Tibial nerve (tissue), 4 donors: ENCODE measurements around the gene EPB41L4A. TPM values are rescaled to one million over a fixed set of nuclear protein-coding genes. Genes with fewer than 3 reads are reported as not detected.

Experiments used
- DNase-seq, 2 donors: peaks; one replicate each; pipeline ENCODE4 v3.0.0-alpha.2; 2019; ENCODE audit warnings: low spot score in 2 of 2
- H3K27ac ChIP-seq, 4 donors: fragments of 200-600 bp; sonication (generic) in 3 of 4; one replicate each; pipeline ENCODE4 v1.5.1; 2017 to 2019; ENCODE audit warnings: mild to moderate bottlenecking in 1 of 4
- H3K27me3 ChIP-seq, 2 donors: fragments of 200-600 bp; sonication (generic) in 1 of 2; one replicate each; pipeline versions ENCODE4 v1.5.1 to v1.6.0; 2017 to 2019
- H3K36me3 ChIP-seq, 3 donors: fragments of 200-600 bp; sonication (generic); one replicate each; pipeline ENCODE4 v1.5.1; 2018 to 2019
- H3K4me1 ChIP-seq, 4 donors: fragments of 200-600 bp; sonication (generic) in 3 of 4; one replicate each; pipeline ENCODE4 v1.5.1; 2017 to 2019
- H3K4me3 ChIP-seq, 4 donors: fragments of 200-600 bp; sonication (generic) in 3 of 4; one replicate each; pipeline ENCODE4 v1.5.1; 2017 to 2019; ENCODE audit warnings: mild to moderate bottlenecking in 1 of 4, moderate library complexity in 1 of 4
- H3K9me3 ChIP-seq, 4 donors: fragments of 200-600 bp; sonication (generic) in 3 of 4; one replicate each; pipeline ENCODE4 v1.5.1; 2017 to 2019
- EP300 ChIP-seq, 2 donors: sonication (generic); formaldehyde crosslinking; IDR thresholded peaks; one replicate each; pipeline ENCODE4 v1.6.1; 2017; ENCODE audit warnings: antibody characterized with exemption in 2 of 2, mild to moderate bottlenecking in 1 of 2
- POLR2A ChIP-seq, 2 donors: fragments of 450-650 bp; IDR thresholded peaks; one replicate each; pipeline ENCODE4 v1.6.1; 2017; ENCODE audit warnings: antibody characterized with exemption in 2 of 2, mild to moderate bottlenecking in 2 of 2, moderate library complexity in 2 of 2
- WGBS, 2 donors: methylation state at CpG; one replicate each; pipeline ENCODE4 v1.1.5; 2018; 5-methylcytosine and 5-hydroxymethylcytosine counted together
- total RNA-seq, 4 donors: library from RNA; depleted of rRNA; stranded (reverse); fragments of >200 nt; gene quantifications; one replicate each; pipeline ENCODE4 v1.1.0, GENCODE V29; 2016
- TF ChIP-seq, protein P1 (sequence below), 5 experiments: fragments of 200-600 bp in 3 of 5; fragments of 450-650 bp in 2 of 5; sonication (generic) in 3 of 5; IDR thresholded peaks; one replicate each; pipeline ENCODE4 v1.5.1; 2016 to 2019; ENCODE audit warnings: antibody characterized with exemption in 5 of 5, mild to moderate bottlenecking in 3 of 5, moderate library complexity in 2 of 5

The EPB41L4A gene
- total RNA-seq, 4 donors from 2014 or later, result 10.6 to 38.1 (median 14.4) TPM

DNA sequence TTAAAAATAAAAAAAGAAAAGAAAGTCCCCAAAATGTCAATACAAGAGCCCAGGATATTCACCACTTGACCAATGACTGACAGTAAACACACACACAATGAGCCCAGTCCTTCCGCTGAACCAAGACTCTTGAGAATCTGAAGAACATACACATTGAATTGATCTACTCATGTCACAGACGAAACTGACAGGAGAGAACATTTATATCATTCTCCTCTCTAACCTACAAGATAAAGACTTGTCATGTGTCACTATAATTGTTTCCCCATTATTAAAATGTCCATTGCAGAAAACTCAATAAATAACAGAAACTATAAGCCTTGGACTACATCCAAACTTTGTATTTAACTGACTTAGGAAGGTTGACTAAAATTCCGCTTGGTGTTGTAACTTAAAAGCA is 296.7 kb downstream of the EPB41L4A start:
- Histone ChIP-seq H3K4me3 (no peak overlapping the region), H3K4me1 (no peaks in the 10 kb centered on the region), H3K36me3 (no peaks in the 10 kb centered on the region), H3K27me3 (no peaks in the 10 kb centered on the region), H3K27ac (no peak overlapping the region), H3K9me3 (peaks cover 0 to 11% (median 0%) of the 10 kb centered on the region in 4 donors)
- 91 to 93% methylated on average over 3 of the region's 3 CpGs for WGBS, 2 donors
- TF ChIP-seq EP300 (IDR thresholded peaks at IDR 0.05), result no peak
- TF ChIP-seq POLR2A (IDR thresholded peaks at IDR 0.05), result no peak
- TF ChIP-seq, protein P1, sequence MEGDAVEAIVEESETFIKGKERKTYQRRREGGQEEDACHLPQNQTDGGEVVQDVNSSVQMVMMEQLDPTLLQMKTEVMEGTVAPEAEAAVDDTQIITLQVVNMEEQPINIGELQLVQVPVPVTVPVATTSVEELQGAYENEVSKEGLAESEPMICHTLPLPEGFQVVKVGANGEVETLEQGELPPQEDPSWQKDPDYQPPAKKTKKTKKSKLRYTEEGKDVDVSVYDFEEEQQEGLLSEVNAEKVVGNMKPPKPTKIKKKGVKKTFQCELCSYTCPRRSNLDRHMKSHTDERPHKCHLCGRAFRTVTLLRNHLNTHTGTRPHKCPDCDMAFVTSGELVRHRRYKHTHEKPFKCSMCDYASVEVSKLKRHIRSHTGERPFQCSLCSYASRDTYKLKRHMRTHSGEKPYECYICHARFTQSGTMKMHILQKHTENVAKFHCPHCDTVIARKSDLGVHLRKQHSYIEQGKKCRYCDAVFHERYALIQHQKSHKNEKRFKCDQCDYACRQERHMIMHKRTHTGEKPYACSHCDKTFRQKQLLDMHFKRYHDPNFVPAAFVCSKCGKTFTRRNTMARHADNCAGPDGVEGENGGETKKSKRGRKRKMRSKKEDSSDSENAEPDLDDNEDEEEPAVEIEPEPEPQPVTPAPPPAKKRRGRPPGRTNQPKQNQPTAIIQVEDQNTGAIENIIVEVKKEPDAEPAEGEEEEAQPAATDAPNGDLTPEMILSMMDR (IDR thresholded peaks at IDR 0.05), result no peak
- no peak for DNase-seq

DNA sequence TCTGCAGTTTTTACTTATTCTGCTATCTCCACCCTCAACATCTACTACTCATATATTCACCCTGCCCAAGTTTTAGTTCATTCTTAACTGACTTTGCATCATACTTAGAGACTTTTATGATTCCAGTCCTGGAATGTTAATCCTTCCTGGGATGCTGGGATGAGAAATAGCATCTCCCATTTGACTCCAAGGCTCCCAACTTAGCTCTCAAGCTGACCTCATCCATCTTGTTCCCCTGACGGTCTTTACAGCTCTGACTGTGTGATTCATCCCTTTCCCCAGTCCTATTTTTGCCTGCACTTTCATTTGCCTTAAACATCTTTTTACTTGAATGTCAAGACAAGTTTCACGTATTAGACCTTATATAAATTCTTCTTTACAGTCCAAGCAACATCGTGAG is 297.8 kb downstream of the EPB41L4A start:
- WGBS, 2 donors, result 84% methylated on average over 3 of the region's 3 CpGs
- TF ChIP-seq EP300 (IDR thresholded peaks at IDR 0.05), result no peak
- TF ChIP-seq, protein P1 (IDR thresholded peaks at IDR 0.05), result no peak
- no peak for TF ChIP-seq POLR2A (IDR thresholded peaks at IDR 0.05)
- Histone ChIP-seq H3K36me3 (no peaks in the 10 kb centered on the region), H3K27me3 (no peaks in the 10 kb centered on the region), H3K4me1 (no peaks in the 10 kb centered on the region), H3K9me3 (peaks cover 0 to 11% (median 0%) of the 10 kb centered on the region in 4 donors), H3K27ac (no peak overlapping the region), H3K4me3 (no peak overlapping the region)
- DNase-seq, result no peak

DNA sequence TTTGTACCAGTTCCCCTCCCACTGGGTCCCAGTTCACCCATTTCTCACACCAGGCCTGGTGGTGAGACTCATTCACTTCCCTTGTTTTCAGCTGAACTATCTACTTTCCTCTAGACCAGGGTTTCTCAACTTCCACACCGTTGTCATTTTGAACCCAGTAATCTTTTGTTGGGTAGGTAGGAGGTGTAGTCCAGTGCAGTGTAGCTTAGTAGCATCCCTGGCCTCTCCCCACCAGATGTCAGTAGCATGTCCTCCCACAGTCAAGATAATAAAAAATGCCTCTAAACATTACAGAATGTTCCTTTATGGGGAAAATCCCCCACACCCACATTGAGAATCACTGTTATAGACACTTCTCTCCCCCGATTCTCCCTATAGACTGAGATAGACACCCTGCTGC is 299.1 kb downstream of the EPB41L4A start:
- TF ChIP-seq POLR2A (IDR thresholded peaks at IDR 0.05), result no peak
- TF ChIP-seq EP300 (IDR thresholded peaks at IDR 0.05), result no peak
- Histone ChIP-seq H3K4me1 (no peaks in the 10 kb centered on the region), H3K27me3 (no peaks in the 10 kb centered on the region), H3K36me3 (no peaks in the 10 kb centered on the region), H3K27ac (no peak overlapping the region), H3K4me3 (no peak overlapping the region), H3K9me3 (peaks cover 0 to 11% (median 0%) of the 10 kb centered on the region in 4 donors)
- WGBS, 2 donors, result 84 to 91% methylated on average over 2 of the region's 2 CpGs
- no peak for DNase-seq

DNA sequence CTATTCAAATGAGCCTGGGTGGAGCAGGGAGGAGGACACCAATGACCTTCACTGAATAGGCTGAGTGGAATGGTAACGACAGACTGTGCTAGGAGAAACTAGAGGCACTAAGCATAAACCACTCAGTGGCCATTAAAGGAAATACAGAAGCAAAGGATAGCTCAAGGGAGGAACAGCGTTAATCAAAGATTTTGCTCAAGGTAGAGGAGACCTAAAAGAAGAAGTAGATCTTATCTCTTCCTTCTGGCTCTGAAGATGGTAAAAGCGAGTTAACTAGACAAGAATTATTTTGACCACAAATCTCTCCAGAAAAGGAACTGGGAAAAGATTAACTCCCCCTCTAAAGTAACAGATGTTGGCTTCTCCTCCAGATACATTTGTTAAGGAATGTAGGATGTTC is 299.6 kb downstream of the EPB41L4A start:
- no peak overlapping the region for H3K27ac ChIP-seq
- no peak for DNase-seq
- no peaks in the 10 kb centered on the region for H3K27me3 ChIP-seq
- peaks cover 0 to 11% (median 0%) of the 10 kb centered on the region in 4 donors for H3K9me3 ChIP-seq
- TF ChIP-seq, protein P1 (IDR thresholded peaks at IDR 0.05), result no peak
- no peak for TF ChIP-seq EP300 (IDR thresholded peaks at IDR 0.05)
- no peaks in the 10 kb centered on the region for H3K4me1 ChIP-seq
- no peak overlapping the region for H3K4me3 ChIP-seq
- H3K36me3 ChIP-seq, result no peaks in the 10 kb centered on the region
- 53 to 63% methylated on average over 3 of the region's 3 CpGs for WGBS, 2 donors

DNA sequence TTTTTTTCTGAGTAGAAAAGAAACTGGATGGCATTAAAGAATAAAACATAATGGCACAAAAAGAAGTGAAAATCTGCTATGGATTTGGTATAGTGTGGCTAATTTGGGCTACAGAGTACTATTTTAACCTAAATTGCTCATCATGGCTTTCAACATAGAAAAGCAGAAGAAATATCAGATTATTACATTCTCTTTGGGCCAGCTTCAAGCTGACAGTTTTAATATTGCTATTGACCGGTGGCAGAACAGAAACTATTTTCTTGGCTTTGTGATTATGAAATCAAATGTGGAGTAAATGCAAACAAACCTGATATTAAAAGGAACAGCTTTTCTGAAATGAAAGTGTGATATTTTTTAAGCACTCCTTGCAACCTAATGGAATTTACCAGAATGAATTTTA is 301.5 kb downstream of the EPB41L4A start:
- Histone ChIP-seq H3K9me3 (peaks cover 0 to 11% (median 0%) of the 10 kb centered on the region in 4 donors), H3K4me3 (no peak overlapping the region), H3K36me3 (no peaks in the 10 kb centered on the region), H3K27me3 (no peaks in the 10 kb centered on the region), H3K4me1 (no peaks in the 10 kb centered on the region), H3K27ac (no peak overlapping the region)
- TF ChIP-seq, protein P1 (IDR thresholded peaks at IDR 0.05), result no peak
- TF ChIP-seq POLR2A (IDR thresholded peaks at IDR 0.05), result no peak
- no peak for TF ChIP-seq EP300 (IDR thresholded peaks at IDR 0.05)
- no peak for DNase-seq
- WGBS, 2 donors, result 43 to 48% methylated on average over 1 of the region's 1 CpG

DNA sequence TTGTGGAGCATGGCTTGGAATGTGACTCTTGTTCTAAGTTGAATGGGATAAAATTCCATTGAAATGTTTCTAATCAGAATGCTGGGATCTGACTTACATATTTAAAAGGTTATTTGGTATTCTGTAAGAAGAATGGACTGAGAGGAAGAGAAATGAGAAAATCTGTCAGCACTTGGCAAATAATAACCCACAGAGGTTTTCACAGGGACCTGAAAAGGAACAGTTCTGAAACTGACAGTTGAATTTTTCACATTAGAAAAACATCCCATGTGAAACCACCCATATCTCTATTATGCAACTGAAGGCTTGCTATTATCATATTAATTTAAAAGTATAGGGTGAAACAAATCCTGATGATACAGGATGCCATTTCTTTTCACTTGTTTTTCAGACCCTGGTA is 302.7 kb downstream of the EPB41L4A start:
- no peak overlapping the region for H3K27ac ChIP-seq
- no peaks in the 10 kb centered on the region for H3K36me3 ChIP-seq
- H3K4me3 ChIP-seq, result no peak overlapping the region
- DNase-seq, result no peak
- H3K27me3 ChIP-seq, result no peaks in the 10 kb centered on the region
- H3K4me1 ChIP-seq, result no peaks in the 10 kb centered on the region
- TF ChIP-seq POLR2A (IDR thresholded peaks at IDR 0.05) (no peak), EP300 (IDR thresholded peaks at IDR 0.05) (no peak)
- TF ChIP-seq, protein P1 (IDR thresholded peaks at IDR 0.05), result no peak
- peaks cover 0 to 11% (median 0%) of the 10 kb centered on the region in 4 donors for H3K9me3 ChIP-seq
